CD4-positive, alpha-beta memory T cell (primary cell): ENCODE results near the gene GCK. TPM values are rescaled to one million over a fixed set of nuclear protein-coding genes. Genes with fewer than 3 reads are reported as not detected.
"Not testable (repeated sequence)": the region's sequence is repeated elsewhere in the genome, so short reads cannot be mapped to it uniquely, and the experiment has no call there.

Source experiments
- CTCF ChIA-PET: fragments of 350-600 bp; sonication (Branson Sonifier 250); formaldehyde crosslinking; loops from one replicate; lab custom pipeline; 2021; ENCODE audit warnings: inconsistent platforms; ENCODE audit not compliant: partially characterized antibody; lab: Charles Lee
- POLR2A ChIA-PET: fragments of 350-600 bp; sonication (Branson Sonifier 250); formaldehyde crosslinking; loops from one replicate; lab custom pipeline; 2021; ENCODE audit not compliant: partially characterized antibody; lab: Charles Lee
- DNase-seq, 5 donors: peaks; one replicate each; pipeline versions ENCODE4 v3.0.0 to v3.0.0-alpha.2; 2020 to 2022; ENCODE audit warnings: mixed read lengths in 1 of 5
- H3K27ac ChIP-seq: one replicate; pipeline ENCODE4 v1.7.0; 2013; ENCODE audit warnings: low read depth, low read length
- H3K27me3 ChIP-seq: 2 replicates; pipeline ENCODE4 v1.7.0; 2013; ENCODE audit warnings: mild to moderate bottlenecking, low read length, moderate library complexity; ENCODE audit not compliant: insufficient read depth
- H3K36me3 ChIP-seq: 2 replicates; pipeline ENCODE4 v1.7.0; 2013; ENCODE audit warnings: mild to moderate bottlenecking, low read length, moderate library complexity; ENCODE audit not compliant: insufficient read depth
- H3K4me1 ChIP-seq: 2 replicates; pipeline ENCODE4 v1.7.0; 2013; ENCODE audit warnings: mild to moderate bottlenecking, low read length, moderate library complexity; ENCODE audit not compliant: insufficient read depth
- H3K4me3 ChIP-seq, 2 donors: one replicate each; pipeline ENCODE4 v1.7.0; 2013; ENCODE audit warnings: low read length in 2 of 2, mild to moderate bottlenecking in 1 of 2
- H3K9me3 ChIP-seq, 2 donors: one replicate each; pipeline ENCODE4 v1.7.0; 2013; ENCODE audit warnings: low read length in 2 of 2, control low read depth in 1 of 2; ENCODE audit not compliant: control insufficient read depth in 1 of 2
- H3K27ac Mint-ChIP-seq, 7 donors: one replicate each; pipeline ENCODE4 v1.8.0; 2020 to 2021; ENCODE audit warnings: mixed read lengths in 7 of 7, mild to moderate bottlenecking in 6 of 7, inconsistent platforms in 3 of 7, moderate library complexity in 3 of 7
- H3K27me3 Mint-ChIP-seq, 2 donors: one replicate each; pipeline ENCODE4 v1.8.0; 2020 to 2021; ENCODE audit warnings: mixed read lengths in 2 of 2
- H3K36me3 Mint-ChIP-seq, 2 donors: one replicate each; pipeline ENCODE4 v1.8.0; 2020 to 2021; ENCODE audit warnings: mixed read lengths in 2 of 2, inconsistent platforms in 1 of 2, mild to moderate bottlenecking in 1 of 2
- H3K4me1 Mint-ChIP-seq, 4 donors: one replicate each; pipeline ENCODE4 v1.8.0; 2020 to 2021; ENCODE audit warnings: mixed read lengths in 4 of 4, mild to moderate bottlenecking in 1 of 4
- H3K4me3 Mint-ChIP-seq, 8 donors: one replicate each; pipeline ENCODE4 v1.8.0; 2020 to 2021; ENCODE audit warnings: mixed read lengths in 8 of 8, mild to moderate bottlenecking in 7 of 8, moderate library complexity in 6 of 8, inconsistent platforms in 3 of 8
- H3K9me3 Mint-ChIP-seq, 8 donors: one replicate each; pipeline ENCODE4 v1.8.0; 2020 to 2021; ENCODE audit warnings: mixed read lengths in 8 of 8, mild to moderate bottlenecking in 5 of 8, inconsistent platforms in 3 of 8, moderate library complexity in 1 of 8
- intact Hi-C: fragments of 100-400 bp; cut with micrococcal nuclease; formaldehyde crosslinking; loops from one replicate; pipeline ENCODE4 v1.15.1; 2023
- polyA plus RNA-seq, 2 donors: library from polyadenylated mRNA; unstranded; fragments of 300-500 nt; fragmentation: Illumina TruSeq; gene quantifications; one replicate each; pipeline ENCODE4 v1.2.3, GENCODE V29; 2021
- total RNA-seq, 2 experiments: library from RNA; stranded (reverse); gene quantifications; one replicate each; pipeline ENCODE4 v1.2.3, GENCODE V29; 2021

The GCK gene
- total and polyA plus RNA-seq, 4 experiments from 2014 or later = 0.33 to 0.38 TPM; not detected in 2

GRCh38 chr7:44126574-44126973 lies 62.7 kb downstream of the GCK start:
- Mint-ChIP-seq H3K4me1 (peaks cover 9 to 23% (median 15%) of the 10 kb centered on the region in 4 donors), H3K4me3 (peak overlapping the region in 4 of 8 donors; percentile 1 to 44 (median 24)), H3K27ac (peak overlapping the region in 2 of 7 donors; percentile 19 to 36)
- DNase-seq, H3K36me3 Mint-ChIP-seq, H3K36me3 ChIP-seq, intact Hi-C loops, H3K9me3 ChIP-seq, POLR2A ChIA-PET, H3K9me3 Mint-ChIP-seq, H3K27me3 Mint-ChIP-seq, H3K4me3 ChIP-seq, H3K27ac ChIP-seq, H3K27me3 ChIP-seq: not testable (repeated sequence)
- CTCF ChIA-PET = interaction anchor here (1.8 kb wide), 1 partner anchor 439 kb away, joined by 5 read pairs; no protein-coding TSS in a partner anchor
- H3K4me1 ChIP-seq = peaks cover 21% of the 10 kb centered on the region

DNA sequence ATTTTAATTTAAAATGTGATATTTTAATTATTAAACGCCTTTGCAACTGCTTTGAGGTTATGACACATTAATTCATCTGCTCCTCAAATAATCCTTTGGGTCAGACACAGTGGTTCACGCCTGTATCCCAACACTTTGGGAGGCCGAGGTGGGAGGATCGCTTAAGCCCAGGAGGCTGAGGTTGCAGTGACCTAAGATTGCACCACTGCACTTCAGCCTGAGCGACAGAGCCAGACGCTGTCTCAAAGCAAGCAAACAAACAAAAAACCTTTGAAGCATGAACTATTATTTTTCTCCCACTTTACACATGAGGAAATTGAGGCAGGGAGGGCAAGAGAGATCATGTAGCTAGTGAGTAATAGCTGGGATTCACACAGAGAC lies 64.4 kb downstream of the GCK start:
- CTCF ChIA-PET = interaction anchor here (0.9 to 1.8 kb wide), 2 partner anchors 76 to 441 kb away, joined by 3 to 5 read pairs; partner anchors contain the start of gene YKT6
- Mint-ChIP-seq H3K27ac (peak overlapping the region in 5 of 7 donors; percentile 15 to 90 (median 56)), H3K9me3 (no peaks in the 10 kb centered on the region), H3K4me1 (peaks cover 16 to 34% (median 24%) of the 10 kb centered on the region in 4 donors), H3K27me3 (no peaks in the 10 kb centered on the region), H3K36me3 (peaks cover 12 to 13% of the 10 kb centered on the region in 2 donors), H3K4me3 (peak overlapping the region; percentile 30 to 82 (median 62))
- intact Hi-C loops = loop anchor here (5.0 kb wide), 2 partner anchors 77 to 258 kb away; partner anchors contain the start of genes MRPS24 and YKT6
- no peak overlapping the region for H3K27ac ChIP-seq
- POLR2A ChIA-PET = no interaction called here
- DNase-seq = no peak
- H3K36me3 ChIP-seq = peaks cover 9% of the 10 kb centered on the region
- H3K4me1 ChIP-seq = peaks cover 22% of the 10 kb centered on the region
- no peak overlapping the region for H3K4me3 ChIP-seq
- no peaks in the 10 kb centered on the region for H3K27me3 ChIP-seq
- no peaks in the 10 kb centered on the region for H3K9me3 ChIP-seq

- ChIA-PET CTCF (interaction anchor here (0.7 to 1.3 kb wide), 2 partner anchors 38 to 42 kb away, joined by 3 to 5 read pairs; no protein-coding TSS in a partner anchor), POLR2A (interaction anchor here (0.6 to 1.8 kb wide), 9 partner anchors 9 to 458 kb away, joined by 3 to 20 read pairs (median 4); partner anchors contain the start of genes DBNL, MRPS24, TMED4 and YKT6)
- DNase-seq = peak; percentile 95 to 97 (median 96)
Measured at GRCh38 chr7:44123190-44124003, 65.8 kb downstream of the GCK start, which contains the start of gene POLD2. Gene POLD2 (minus strand): TSS chr7:44123548. CDS start chr7:44122053, 1,495 bp downstream.

GRCh38 chr7:44122529-44122928 lies 66.7 kb downstream of the GCK start:
- H3K36me3 ChIP-seq = peaks cover 15% of the 10 kb centered on the region
- no peaks in the 10 kb centered on the region for H3K9me3 ChIP-seq
- Mint-ChIP-seq H3K27me3 (no peaks in the 10 kb centered on the region), H3K27ac (peak overlapping the region; percentile 84 to 97 (median 96)), H3K36me3 (peaks cover 26% of the 10 kb centered on the region in 2 donors), H3K4me3 (peak overlapping the region; percentile 77 to 95 (median 92)), H3K4me1 (peaks cover 20 to 37% (median 27%) of the 10 kb centered on the region in 4 donors), H3K9me3 (no peaks in the 10 kb centered on the region)
- H3K27ac ChIP-seq = peak overlapping the region; percentile 76
- no peak for DNase-seq
- no peaks in the 10 kb centered on the region for H3K27me3 ChIP-seq
- POLR2A ChIA-PET = interaction anchor here (1.0 to 1.8 kb wide), 5 partner anchors 8 to 369 kb away, joined by 3 to 20 read pairs (median 4); partner anchors contain the start of gene MRPS24
- peaks cover 22% of the 10 kb centered on the region for H3K4me1 ChIP-seq
- H3K4me3 ChIP-seq = peak overlapping the region in 1 of 2 donors; percentile 72
- intact Hi-C loops = loop anchor here (2.0 to 5.0 kb wide), 5 partner anchors 18 to 255 kb away; partner anchors contain the start of genes AEBP1, MRPS24 and YKT6
- CTCF ChIA-PET = interaction anchor here (1.3 kb wide), 1 partner anchor 42 kb away, joined by 5 read pairs; no protein-coding TSS in a partner anchor

More at GRCh38 chr7:44123190-44124003, 65.8 kb downstream of the GCK start, which contains the start of gene POLD2:
- Histone ChIP-seq H3K9me3 (no peaks in the 10 kb centered on the region), H3K4me3 (peak within 1 kb of the TSS; percentile 72 to 78), H3K27me3 (no peaks in the 10 kb centered on the region), H3K4me1 (peaks cover 22% of the 10 kb centered on the region), H3K36me3 (peaks cover 15% of the 10 kb centered on the region), H3K27ac (peak within 1 kb of the TSS; percentile 76)
- H3K4me3 Mint-ChIP-seq = peak within 1 kb of the TSS; percentile 87 to 95 (median 93)
- peaks cover 20 to 22% of the 10 kb centered on the region in 2 donors for H3K36me3 Mint-ChIP-seq
- H3K27ac Mint-ChIP-seq = peak within 1 kb of the TSS; percentile 90 to 97 (median 96)
- intact Hi-C loops = loop anchor here (1.0 to 5.0 kb wide), 6 partner anchors 19 to 256 kb away; partner anchors contain the start of genes AEBP1, MRPS24, POLM and YKT6
- H3K9me3 Mint-ChIP-seq = no peaks in the 10 kb centered on the region
- peaks cover 20 to 37% (median 27%) of the 10 kb centered on the region in 4 donors for H3K4me1 Mint-ChIP-seq
- H3K27me3 Mint-ChIP-seq = no peaks in the 10 kb centered on the region

DNA sequence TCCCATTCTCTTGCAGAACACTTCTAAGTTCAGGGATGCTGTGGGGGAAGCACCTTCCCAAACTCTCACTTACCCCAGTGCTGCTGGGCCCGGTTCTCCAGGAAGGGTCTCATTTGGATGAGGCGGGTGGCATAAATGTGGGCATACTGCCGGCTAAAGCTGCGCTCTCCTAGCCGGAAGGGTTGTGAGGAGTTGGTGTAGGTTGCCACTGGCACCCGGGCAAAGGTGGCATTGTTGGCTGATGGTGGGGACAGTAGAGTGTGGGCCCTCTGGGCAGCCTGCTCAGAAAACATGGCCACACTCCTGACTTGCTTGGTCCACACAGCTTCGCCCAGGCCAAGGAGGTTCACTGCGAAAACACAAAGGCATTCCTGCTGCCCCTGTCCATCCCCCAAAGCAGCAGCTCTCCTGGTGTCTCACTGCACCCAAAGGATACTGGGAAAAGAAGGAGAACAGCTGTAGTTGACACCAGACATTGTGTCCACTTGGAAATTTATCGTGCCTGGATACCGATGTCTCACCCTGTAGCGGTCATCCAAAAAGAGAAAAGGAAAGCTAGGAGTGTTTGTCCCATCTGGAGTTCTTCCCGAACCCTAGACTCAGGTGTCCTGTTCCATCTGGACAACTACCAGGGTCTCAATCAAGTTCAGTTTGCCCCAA lies 67.3 kb downstream of the GCK start:
- DNase-seq = no peak
- intact Hi-C loops = loop anchor here (2.0 to 5.0 kb wide), 5 partner anchors 17 to 255 kb away; partner anchors contain the start of genes AEBP1, MRPS24 and YKT6
- no peaks in the 10 kb centered on the region for H3K9me3 ChIP-seq
- peaks cover 15% of the 10 kb centered on the region for H3K36me3 ChIP-seq
- ChIA-PET CTCF (no interaction called here), POLR2A (interaction anchor here (1.2 kb wide), 1 partner anchor 369 kb away, joined by 4 read pairs; no protein-coding TSS in a partner anchor)
- Mint-ChIP-seq H3K4me1 (peaks cover 20 to 37% (median 27%) of the 10 kb centered on the region in 4 donors), H3K27ac (peak overlapping the region in 2 of 7 donors; percentile 91 to 97), H3K9me3 (no peaks in the 10 kb centered on the region), H3K36me3 (peaks cover 26 to 33% of the 10 kb centered on the region in 2 donors), H3K27me3 (no peaks in the 10 kb centered on the region), H3K4me3 (peak overlapping the region in 3 of 8 donors; percentile 6 to 92 (median 15))
- no peak overlapping the region for H3K4me3 ChIP-seq
- no peak overlapping the region for H3K27ac ChIP-seq
- peaks cover 22% of the 10 kb centered on the region for H3K4me1 ChIP-seq
- no peaks in the 10 kb centered on the region for H3K27me3 ChIP-seq

GRCh38 chr7:44120395-44120794 lies 68.8 kb downstream of the GCK start:
- no peaks in the 10 kb centered on the region for H3K27me3 ChIP-seq
- Mint-ChIP-seq H3K9me3 (no peaks in the 10 kb centered on the region), H3K4me3 (no peak overlapping the region), H3K27me3 (no peaks in the 10 kb centered on the region), H3K4me1 (peaks cover 20 to 36% (median 27%) of the 10 kb centered on the region in 4 donors), H3K27ac (peak overlapping the region in 2 of 7 donors; percentile 35 to 53), H3K36me3 (peaks cover 26 to 43% of the 10 kb centered on the region in 2 donors)
- peaks cover 16% of the 10 kb centered on the region for H3K36me3 ChIP-seq
- H3K4me3 ChIP-seq = no peak overlapping the region
- no peak overlapping the region for H3K27ac ChIP-seq
- peaks cover 22% of the 10 kb centered on the region for H3K4me1 ChIP-seq
- no peaks in the 10 kb centered on the region for H3K9me3 ChIP-seq
- ChIA-PET POLR2A (no interaction called here), CTCF (no interaction called here)
- DNase-seq = no peak
- intact Hi-C loops = loop anchor here (5.0 kb wide), 2 partner anchors 82 to 253 kb away; partner anchors contain the start of genes MRPS24 and YKT6
